Lower leg skin (tissue), 3 donors: Measurements from ENCODE around the gene THOC1.

Experiments used
- POLR2A ChIP-seq, 2 donors: fragments of 450-650 bp; IDR thresholded peaks; one replicate each; pipeline ENCODE4 v1.6.1; 2016 to 2017; ENCODE audit warnings: antibody characterized with exemption in 2 of 2, mild to moderate bottlenecking in 1 of 2, moderate library complexity in 1 of 2
- TF ChIP-seq, protein P1 (sequence below), 3 donors: fragments of 450-650 bp; IDR thresholded peaks; one replicate each; pipeline ENCODE4 v1.5.1; 2016; ENCODE audit warnings: antibody characterized with exemption in 3 of 3, mild to moderate bottlenecking in 3 of 3, moderate library complexity in 2 of 3

DNA sequence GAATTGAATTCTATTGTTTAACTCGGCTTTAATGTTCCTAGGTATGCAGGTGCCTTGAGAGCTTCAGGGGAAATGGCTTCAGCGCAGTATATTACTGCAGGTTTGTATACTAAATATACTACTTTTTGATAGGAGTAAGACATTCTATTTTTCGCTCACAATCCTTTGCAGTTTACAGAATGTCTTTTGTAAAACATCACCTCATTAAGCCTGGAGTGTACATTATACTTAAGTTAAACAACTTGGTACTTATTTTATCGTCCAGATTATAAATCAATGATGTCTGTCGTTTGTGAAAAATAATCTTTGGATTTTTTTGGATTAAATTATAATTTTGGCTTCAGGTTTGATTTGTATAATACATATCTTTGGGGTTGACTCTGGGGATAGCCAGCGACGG is 75.0 kb downstream of the THOC1 start:
- TF ChIP-seq POLR2A (IDR thresholded peaks at IDR 0.05), result no peak
- TF ChIP-seq, protein P1, sequence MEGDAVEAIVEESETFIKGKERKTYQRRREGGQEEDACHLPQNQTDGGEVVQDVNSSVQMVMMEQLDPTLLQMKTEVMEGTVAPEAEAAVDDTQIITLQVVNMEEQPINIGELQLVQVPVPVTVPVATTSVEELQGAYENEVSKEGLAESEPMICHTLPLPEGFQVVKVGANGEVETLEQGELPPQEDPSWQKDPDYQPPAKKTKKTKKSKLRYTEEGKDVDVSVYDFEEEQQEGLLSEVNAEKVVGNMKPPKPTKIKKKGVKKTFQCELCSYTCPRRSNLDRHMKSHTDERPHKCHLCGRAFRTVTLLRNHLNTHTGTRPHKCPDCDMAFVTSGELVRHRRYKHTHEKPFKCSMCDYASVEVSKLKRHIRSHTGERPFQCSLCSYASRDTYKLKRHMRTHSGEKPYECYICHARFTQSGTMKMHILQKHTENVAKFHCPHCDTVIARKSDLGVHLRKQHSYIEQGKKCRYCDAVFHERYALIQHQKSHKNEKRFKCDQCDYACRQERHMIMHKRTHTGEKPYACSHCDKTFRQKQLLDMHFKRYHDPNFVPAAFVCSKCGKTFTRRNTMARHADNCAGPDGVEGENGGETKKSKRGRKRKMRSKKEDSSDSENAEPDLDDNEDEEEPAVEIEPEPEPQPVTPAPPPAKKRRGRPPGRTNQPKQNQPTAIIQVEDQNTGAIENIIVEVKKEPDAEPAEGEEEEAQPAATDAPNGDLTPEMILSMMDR (IDR thresholded peaks at IDR 0.05), result no peak
